AG09319 (cell line): ENCODE data around the gene SLC1A1.

Experiments used
- DNase-seq: peaks from one replicate; pipeline ENCODE4 v3.0.0-alpha.2; 2010; ENCODE audit warnings: low read depth; ENCODE audit errors: extremely low read depth
- TF ChIP-seq, protein P1 (sequence below): IDR thresholded peaks from 2 replicates; pipeline ENCODE4 v1.5.1; 2011; ENCODE audit warnings: low read depth, mild to moderate bottlenecking, inconsistent platforms, low read length, moderate library complexity

SLC1A1 gene

DNA sequence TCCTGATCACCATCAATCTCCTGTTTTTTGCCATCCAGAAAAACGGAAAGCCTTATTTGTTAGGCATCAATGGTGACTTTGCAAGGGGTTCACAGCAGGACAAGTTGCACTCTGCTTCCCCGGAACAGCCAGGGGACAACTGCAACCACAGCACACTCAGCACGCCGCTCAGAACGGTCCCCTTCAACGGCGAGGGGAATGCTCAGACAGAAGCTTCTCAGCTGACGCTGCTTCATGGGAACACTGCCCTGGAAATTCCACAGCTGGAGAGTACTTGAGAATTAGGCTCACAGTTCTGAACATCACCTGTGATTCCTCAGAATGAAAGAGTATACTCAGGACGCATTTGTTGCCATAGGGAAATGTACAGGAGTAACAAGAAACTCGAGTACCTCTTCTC, 131.7 kb downstream of the SLC1A1 start:
- DNase-seq: no peak

GRCh38 chr9:4630836-4631235, 140.6 kb downstream of the SLC1A1 start:
- no peak for DNase-seq
- TF ChIP-seq, protein P1, sequence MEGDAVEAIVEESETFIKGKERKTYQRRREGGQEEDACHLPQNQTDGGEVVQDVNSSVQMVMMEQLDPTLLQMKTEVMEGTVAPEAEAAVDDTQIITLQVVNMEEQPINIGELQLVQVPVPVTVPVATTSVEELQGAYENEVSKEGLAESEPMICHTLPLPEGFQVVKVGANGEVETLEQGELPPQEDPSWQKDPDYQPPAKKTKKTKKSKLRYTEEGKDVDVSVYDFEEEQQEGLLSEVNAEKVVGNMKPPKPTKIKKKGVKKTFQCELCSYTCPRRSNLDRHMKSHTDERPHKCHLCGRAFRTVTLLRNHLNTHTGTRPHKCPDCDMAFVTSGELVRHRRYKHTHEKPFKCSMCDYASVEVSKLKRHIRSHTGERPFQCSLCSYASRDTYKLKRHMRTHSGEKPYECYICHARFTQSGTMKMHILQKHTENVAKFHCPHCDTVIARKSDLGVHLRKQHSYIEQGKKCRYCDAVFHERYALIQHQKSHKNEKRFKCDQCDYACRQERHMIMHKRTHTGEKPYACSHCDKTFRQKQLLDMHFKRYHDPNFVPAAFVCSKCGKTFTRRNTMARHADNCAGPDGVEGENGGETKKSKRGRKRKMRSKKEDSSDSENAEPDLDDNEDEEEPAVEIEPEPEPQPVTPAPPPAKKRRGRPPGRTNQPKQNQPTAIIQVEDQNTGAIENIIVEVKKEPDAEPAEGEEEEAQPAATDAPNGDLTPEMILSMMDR: no peak; the same call in none of the 2 replicates

More for the DNA sequence above, 131.7 kb downstream of the SLC1A1 start:
- TF ChIP-seq, protein P1: no peak
